Thyroid gland (tissue), 4 donors: ENCODE data around the gene SPRN.

ENCODE experiments used
- CTCF ChIP-seq, 6 experiments: fragments of 200-600 bp in 3 of 6; fragments of 450-650 bp in 3 of 6; sonication (generic) in 3 of 6; IDR thresholded peaks; one replicate each; pipeline ENCODE4 v1.5.1; 2016 to 2019; ENCODE audit warnings: antibody characterized with exemption in 6 of 6, mild to moderate bottlenecking in 2 of 6, inconsistent platforms in 1 of 6, moderate library complexity in 1 of 6
- POLR2A ChIP-seq, 2 donors: fragments of 450-650 bp; IDR thresholded peaks; one replicate each; pipeline ENCODE4 v1.6.1; 2017; ENCODE audit warnings: antibody characterized with exemption in 2 of 2, mild to moderate bottlenecking in 2 of 2, moderate library complexity in 1 of 2

- TF ChIP-seq CTCF (IDR thresholded peaks at IDR 0.05): no peak
- no peak for TF ChIP-seq POLR2A (IDR thresholded peaks at IDR 0.05)
Observed at GRCh38 chr10:133461027-133461426, 36.6 kb upstream of the SPRN start.
